ENCODE measurements around the gene USP49. TPM values are rescaled to one million over a fixed set of nuclear protein-coding genes. Genes with fewer than 3 reads are reported as not detected.
A peak's percentile ranks its signal among the peaks of the same experiment; 100 is the strongest.

USP49 gene
- total RNA-seq, 1 donor from 2014 or later = 6.3 TPM

- H3K4me1 Mint-ChIP-seq = peaks cover 66% of the 10 kb centered on the region
- no peaks in the 10 kb centered on the region for H3K9me3 Mint-ChIP-seq
- peak overlapping the region; percentile 100 for H3K4me3 Mint-ChIP-seq
- H3K27me3 Mint-ChIP-seq = no peaks in the 10 kb centered on the region
- peaks cover 64% of the 10 kb centered on the region for H3K36me3 Mint-ChIP-seq (ENCODE audit: low read depth)
- no peak for DNase-seq
- intact Hi-C loops (cut with micrococcal nuclease) = loop anchor here (5.0 kb wide), 2 partner anchors 150 to 280 kb away; partner anchors contain the start of genes MRPS10 and TOMM6
- peak overlapping the region; percentile 96 for H3K27ac Mint-ChIP-seq
Observed at GRCh38 chr6:41937472-41937860, 42.3 kb upstream of the USP49 start.

GRCh38 chr6:41936073-41936837, 41.1 kb upstream of the USP49 start:
- Mint-ChIP-seq H3K9me3 (no peaks in the 10 kb centered on the region), H3K4me1 (peaks cover 68% of the 10 kb centered on the region), H3K27me3 (no peaks in the 10 kb centered on the region)

GRCh38 chr6:41935685-41936072, 40.5 kb upstream of the USP49 start:
- DNase-seq = no peak
- Mint-ChIP-seq H3K4me1 (peaks cover 71% of the 10 kb centered on the region), H3K36me3 (ENCODE audit: low read depth) (peaks cover 80% of the 10 kb centered on the region), H3K9me3 (no peaks in the 10 kb centered on the region), H3K4me3 (peak overlapping the region; percentile 100), H3K27ac (peak overlapping the region; percentile 87), H3K27me3 (no peaks in the 10 kb centered on the region)
- intact Hi-C loops (cut with micrococcal nuclease) = loop anchor here (1.0 to 5.0 kb wide), 7 partner anchors 14 to 282 kb away; partner anchors contain the start of genes BYSL, MED20, MRPS10 and TOMM6

More at GRCh38 chr6:41936073-41936837, 41.1 kb upstream of the USP49 start:
- Mint-ChIP-seq H3K36me3 (ENCODE audit: low read depth) (peaks cover 75% of the 10 kb centered on the region), H3K27ac (peak overlapping the region; percentile 87), H3K4me3 (peak overlapping the region; percentile 100)
- DNase-seq = peak; percentile 96
- intact Hi-C loops (cut with micrococcal nuclease) = loop anchor here (1.0 to 5.0 kb wide), 7 partner anchors 15 to 281 kb away; partner anchors contain the start of genes BYSL, MED20, MRPS10 and TOMM6

- H3K27ac Mint-ChIP-seq = peak overlapping the region; percentile 30
- peaks cover 68% of the 10 kb centered on the region for H3K4me1 Mint-ChIP-seq
- no peaks in the 10 kb centered on the region for H3K27me3 Mint-ChIP-seq
- H3K36me3 Mint-ChIP-seq (ENCODE audit: low read depth) = peaks cover 75% of the 10 kb centered on the region
- H3K9me3 Mint-ChIP-seq = no peaks in the 10 kb centered on the region
- intact Hi-C loops (cut with micrococcal nuclease) = loop anchor here (5.0 kb wide), 2 partner anchors 148 to 282 kb away; partner anchors contain the start of genes MRPS10 and TOMM6
- DNase-seq = no peak
- peak overlapping the region; percentile 100 for H3K4me3 Mint-ChIP-seq
Observed at GRCh38 chr6:41935193-41935574, 40.0 kb upstream of the USP49 start.

GRCh38 chr6:41934278-41935192, 39.4 kb upstream of the USP49 start:
- intact Hi-C loops (cut with micrococcal nuclease) = loop anchor here (5.0 kb wide), 2 partner anchors 147 to 283 kb away; partner anchors contain the start of genes MRPS10 and TOMM6
- peak overlapping the region; percentile 100 for H3K4me3 Mint-ChIP-seq
- H3K27me3 Mint-ChIP-seq = no peaks in the 10 kb centered on the region
- no peak for DNase-seq
- peaks cover 72% of the 10 kb centered on the region for H3K36me3 Mint-ChIP-seq (ENCODE audit: low read depth)
- H3K9me3 Mint-ChIP-seq = no peaks in the 10 kb centered on the region
- H3K4me1 Mint-ChIP-seq = peaks cover 64% of the 10 kb centered on the region
- H3K27ac Mint-ChIP-seq = peak overlapping the region; percentile 30

GRCh38 chr6:41932378-41932777, 37.2 kb upstream of the USP49 start:
- Mint-ChIP-seq H3K27ac (peak overlapping the region; percentile 38), H3K36me3 (ENCODE audit: low read depth) (peaks cover 74% of the 10 kb centered on the region), H3K4me3 (no peak overlapping the region), H3K9me3 (no peaks in the 10 kb centered on the region), H3K27me3 (no peaks in the 10 kb centered on the region), H3K4me1 (peaks cover 50% of the 10 kb centered on the region)
- DNase-seq = no peak
- intact Hi-C loops (cut with micrococcal nuclease) = no loop called here

- H3K27ac Mint-ChIP-seq = peak overlapping the region; percentile 12
- no peaks in the 10 kb centered on the region for H3K9me3 Mint-ChIP-seq
- intact Hi-C loops (cut with micrococcal nuclease) = no loop called here
- no peak overlapping the region for H3K4me3 Mint-ChIP-seq
- peaks cover 74% of the 10 kb centered on the region for H3K36me3 Mint-ChIP-seq (ENCODE audit: low read depth)
- no peak for DNase-seq
- peaks cover 48% of the 10 kb centered on the region for H3K4me1 Mint-ChIP-seq
- no peaks in the 10 kb centered on the region for H3K27me3 Mint-ChIP-seq
Observed at GRCh38 chr6:41931792-41932191, 36.6 kb upstream of the USP49 start.

- peaks cover 36% of the 10 kb centered on the region for H3K4me1 Mint-ChIP-seq
- no peak overlapping the region for H3K4me3 Mint-ChIP-seq
- peaks cover 66% of the 10 kb centered on the region for H3K36me3 Mint-ChIP-seq (ENCODE audit: low read depth)
- no peaks in the 10 kb centered on the region for H3K27me3 Mint-ChIP-seq
- H3K27ac Mint-ChIP-seq = no peak overlapping the region
- intact Hi-C loops (cut with micrococcal nuclease) = no loop called here
- DNase-seq = no peak
- H3K9me3 Mint-ChIP-seq = no peaks in the 10 kb centered on the region
Observed at GRCh38 chr6:41929924-41930323, 34.7 kb upstream of the USP49 start.

- no peak for DNase-seq
- Mint-ChIP-seq H3K27ac (no peak overlapping the region), H3K36me3 (ENCODE audit: low read depth) (peaks cover 69% of the 10 kb centered on the region)
Observed at GRCh38 chr6:41927253-41927652, 32.1 kb upstream of the USP49 start.

GRCh38 chr6:41922154-41922553, 27.0 kb upstream of the USP49 start:
- Mint-ChIP-seq H3K36me3 (ENCODE audit: low read depth) (peaks cover 33% of the 10 kb centered on the region), H3K27ac (peak overlapping the region; percentile 98), H3K9me3 (no peaks in the 10 kb centered on the region), H3K27me3 (no peaks in the 10 kb centered on the region), H3K4me1 (peaks cover 51% of the 10 kb centered on the region), H3K4me3 (peak overlapping the region; percentile 100)
- intact Hi-C loops (cut with micrococcal nuclease) = loop anchor here (5.0 kb wide), 1 partner anchor 295 kb away; the partner anchor contains the start of gene MRPS10
- no peak for DNase-seq

More at GRCh38 chr6:41927253-41927652, 32.1 kb upstream of the USP49 start:
- intact Hi-C loops (cut with micrococcal nuclease) = no loop called here
- Mint-ChIP-seq H3K4me3 (no peak overlapping the region), H3K27me3 (no peaks in the 10 kb centered on the region), H3K4me1 (peaks cover 43% of the 10 kb centered on the region), H3K9me3 (no peaks in the 10 kb centered on the region)

- H3K4me1 Mint-ChIP-seq = peaks cover 49% of the 10 kb centered on the region
- H3K27ac Mint-ChIP-seq = peak overlapping the region; percentile 98
- DNase-seq = no peak
- H3K27me3 Mint-ChIP-seq = no peaks in the 10 kb centered on the region
- peaks cover 32% of the 10 kb centered on the region for H3K36me3 Mint-ChIP-seq (ENCODE audit: low read depth)
- intact Hi-C loops (cut with micrococcal nuclease) = loop anchor here (1.0 to 5.0 kb wide), 11 partner anchors 15 to 849 kb away; partner anchors contain the start of genes CCND3, MRPS10, NFYA and OARD1
- H3K4me3 Mint-ChIP-seq = peak overlapping the region; percentile 100
- H3K9me3 Mint-ChIP-seq = no peaks in the 10 kb centered on the region
Observed at GRCh38 chr6:41921712-41921998, 26.5 kb upstream of the USP49 start.

GRCh38 chr6:41920921-41921711, 25.9 kb upstream of the USP49 start, which contains the start of the genes BYSL and MED20:
Gene BYSL (plus strand): TSS chr6:41921499. CDS start chr6:41921563, 64 bp downstream.
Gene MED20 (minus strand): TSS chr6:41921139. CDS start chr6:41921018, 121 bp downstream.
- Mint-ChIP-seq H3K4me3 (peak within 1 kb of the TSS; percentile 100), H3K27me3 (no peaks in the 10 kb centered on the region), H3K27ac (peak within 1 kb of the TSS; percentile 98), H3K36me3 (ENCODE audit: low read depth) (peaks cover 34% of the 10 kb centered on the region), H3K9me3 (no peaks in the 10 kb centered on the region), H3K4me1 (peaks cover 49% of the 10 kb centered on the region)
- intact Hi-C loops (cut with micrococcal nuclease) = loop anchor here (1.0 to 5.0 kb wide), 12 partner anchors 15 to 848 kb away; partner anchors contain the start of genes CCND3, MRPS10, NFYA and OARD1
- DNase-seq = peak; percentile 99

- intact Hi-C loops (cut with micrococcal nuclease) = no loop called here
- H3K27ac Mint-ChIP-seq = peak overlapping the region; percentile 82
- peaks cover 41% of the 10 kb centered on the region for H3K4me1 Mint-ChIP-seq
- DNase-seq = no peak
- H3K9me3 Mint-ChIP-seq = no peaks in the 10 kb centered on the region
- H3K36me3 Mint-ChIP-seq (ENCODE audit: low read depth) = peaks cover 30% of the 10 kb centered on the region
- H3K27me3 Mint-ChIP-seq = no peaks in the 10 kb centered on the region
- H3K4me3 Mint-ChIP-seq = peak overlapping the region; percentile 32
Observed at GRCh38 chr6:41917528-41917927, 22.4 kb upstream of the USP49 start.
